RWPE1 (cell line): Measurements from ENCODE around the gene CASZ1.

Experiments
- CTCF ChIA-PET: fragments of 350-600 bp; sonication (Branson Sonifier 250); formaldehyde crosslinking; extraction: SDS; loops from one replicate; lab custom pipeline; 2021; lab: Yijun Ruan, JAX
- POLR2A ChIA-PET: fragments of 400-600 bp; formaldehyde crosslinking; extraction: SDS; loops from one replicate; lab custom pipeline; 2020; ENCODE audit warnings: antibody characterized with exemption; ENCODE audit not compliant: low non-redundant PET; lab: Yijun Ruan, JAX
- DNase-seq: peaks from one replicate; pipeline ENCODE4 v3.0.0; 2012; ENCODE audit warnings: low spot score
- H3K27ac ChIP-seq: fragments of 450-650 bp; 2 replicates; pipeline ENCODE4 v1.5.1; 2017
- TF ChIP-seq, protein P1 (sequence below): fragments of 450-650 bp; conservative IDR thresholded peaks from 2 replicates; pipeline ENCODE4 v1.5.1; 2017; ENCODE audit warnings: low read depth, mild to moderate bottlenecking

CASZ1 gene

DNA sequence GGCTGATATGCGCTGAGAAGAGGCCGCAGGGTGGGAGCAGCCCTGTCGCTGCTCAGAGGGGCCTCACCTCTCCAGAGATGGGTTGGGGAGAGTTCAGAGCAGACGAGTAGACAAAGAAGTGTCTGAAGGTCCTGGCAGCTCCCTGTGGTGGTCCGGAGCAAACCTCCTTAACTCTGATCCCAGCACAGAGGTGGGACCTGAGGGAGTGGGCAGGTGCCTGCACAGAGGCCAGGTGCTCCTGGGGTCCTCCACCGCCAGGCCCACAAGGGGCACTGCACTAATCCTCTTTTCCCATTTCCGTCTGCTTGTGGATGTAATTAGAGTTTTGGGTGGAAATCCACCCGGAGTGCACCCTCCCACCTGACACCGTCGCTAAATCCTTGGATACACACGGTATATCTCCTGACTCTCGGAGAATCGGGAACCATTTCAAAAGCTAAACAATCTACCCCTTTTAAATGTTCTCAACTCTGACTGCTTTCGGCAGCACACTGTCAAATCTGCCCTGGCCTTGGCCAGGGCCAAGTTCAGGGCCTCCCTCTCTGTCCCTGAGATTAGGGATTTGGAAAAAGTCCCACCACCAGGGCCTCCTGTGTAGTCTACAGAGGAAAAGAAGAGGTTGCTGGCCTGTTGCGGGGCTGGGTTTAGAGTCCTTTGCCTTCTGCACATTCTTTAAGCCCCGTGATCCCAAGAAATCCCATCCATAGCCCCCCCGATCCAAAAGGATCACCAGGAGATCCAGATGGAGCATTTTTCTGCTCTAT, 22.4 kb downstream of the CASZ1 start:
- POLR2A ChIA-PET: no interaction called here
- TF ChIP-seq, protein P1, sequence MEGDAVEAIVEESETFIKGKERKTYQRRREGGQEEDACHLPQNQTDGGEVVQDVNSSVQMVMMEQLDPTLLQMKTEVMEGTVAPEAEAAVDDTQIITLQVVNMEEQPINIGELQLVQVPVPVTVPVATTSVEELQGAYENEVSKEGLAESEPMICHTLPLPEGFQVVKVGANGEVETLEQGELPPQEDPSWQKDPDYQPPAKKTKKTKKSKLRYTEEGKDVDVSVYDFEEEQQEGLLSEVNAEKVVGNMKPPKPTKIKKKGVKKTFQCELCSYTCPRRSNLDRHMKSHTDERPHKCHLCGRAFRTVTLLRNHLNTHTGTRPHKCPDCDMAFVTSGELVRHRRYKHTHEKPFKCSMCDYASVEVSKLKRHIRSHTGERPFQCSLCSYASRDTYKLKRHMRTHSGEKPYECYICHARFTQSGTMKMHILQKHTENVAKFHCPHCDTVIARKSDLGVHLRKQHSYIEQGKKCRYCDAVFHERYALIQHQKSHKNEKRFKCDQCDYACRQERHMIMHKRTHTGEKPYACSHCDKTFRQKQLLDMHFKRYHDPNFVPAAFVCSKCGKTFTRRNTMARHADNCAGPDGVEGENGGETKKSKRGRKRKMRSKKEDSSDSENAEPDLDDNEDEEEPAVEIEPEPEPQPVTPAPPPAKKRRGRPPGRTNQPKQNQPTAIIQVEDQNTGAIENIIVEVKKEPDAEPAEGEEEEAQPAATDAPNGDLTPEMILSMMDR: no peak
- no peak for DNase-seq
- CTCF ChIA-PET: no interaction called here
- H3K27ac ChIP-seq: no peak overlapping the region

DNA sequence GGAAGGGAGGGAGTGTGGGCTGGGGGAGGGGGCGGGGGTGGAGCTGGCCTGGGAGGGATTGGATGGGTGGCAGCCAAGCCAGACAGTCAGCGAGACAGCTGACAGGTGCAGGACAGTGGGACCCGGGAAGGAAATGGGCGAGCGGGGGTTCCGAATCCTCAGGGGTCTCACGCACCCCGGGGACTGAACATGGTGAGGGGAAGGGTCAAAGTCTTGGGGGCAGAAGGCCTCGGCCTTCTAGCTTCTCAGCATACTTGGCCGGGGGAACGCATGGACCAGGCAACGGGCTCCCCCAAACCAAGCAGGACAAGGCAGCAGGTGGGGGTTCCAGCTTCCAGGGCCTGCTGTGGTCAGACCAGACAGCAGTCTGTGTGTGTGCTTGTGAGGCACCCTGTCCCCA, 23.1 kb downstream of the CASZ1 start:
- POLR2A ChIA-PET: interaction anchor here (0.5 kb wide), 1 partner anchor 14 kb away, joined by 4 read pairs; no protein-coding TSS in a partner anchor
- DNase-seq: no peak
- CTCF ChIA-PET: no interaction called here
- no peak overlapping the region for H3K27ac ChIP-seq
- TF ChIP-seq, protein P1: no peak

DNA sequence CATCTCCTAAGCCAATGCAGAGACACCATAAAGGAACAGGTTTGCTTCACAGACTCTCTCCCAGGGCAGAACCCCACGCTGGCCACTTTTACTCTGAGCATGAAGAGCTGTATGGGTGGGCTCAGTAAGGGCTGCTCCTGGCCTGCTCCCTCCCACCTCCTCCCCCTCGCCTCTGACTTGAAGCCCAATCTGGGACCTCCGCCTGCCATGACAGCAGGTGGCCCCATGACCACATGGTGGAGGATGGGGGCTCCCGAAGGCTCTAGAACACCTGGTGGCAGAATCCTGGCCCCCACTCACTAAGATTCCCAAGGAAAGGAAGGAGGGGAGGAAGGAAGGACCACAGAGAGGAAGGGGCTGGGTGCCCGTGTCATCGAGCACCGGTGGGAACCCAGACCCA, 23.7 kb downstream of the CASZ1 start:
- H3K27ac ChIP-seq: no peak overlapping the region
- no peak for DNase-seq
- ChIA-PET POLR2A (no interaction called here), CTCF (no interaction called here)
- TF ChIP-seq, protein P1: no peak

DNA sequence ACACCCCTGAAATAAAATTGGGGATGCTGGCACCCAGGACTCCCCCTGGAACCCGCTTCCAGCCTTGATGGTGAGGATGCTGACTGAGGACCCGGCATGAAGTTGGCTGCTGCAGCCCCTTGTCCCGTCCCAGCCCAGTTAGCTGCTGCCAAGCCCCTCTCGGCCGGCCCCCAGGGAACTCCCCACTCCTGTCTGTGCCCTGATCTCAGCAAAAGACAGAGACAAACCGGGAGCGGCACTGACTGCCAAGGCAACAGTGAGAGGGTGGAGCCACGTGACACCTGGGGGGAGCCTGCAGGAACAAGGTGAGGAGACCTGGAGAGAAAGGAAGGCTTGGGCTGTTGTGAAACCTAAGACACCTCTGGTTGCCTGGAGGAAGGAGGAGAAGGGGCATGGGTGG, 24.7 kb downstream of the CASZ1 start:
- ChIA-PET POLR2A (no interaction called here), CTCF (interaction anchor here (0.8 kb wide), 1 partner anchor 40 kb away, joined by 3 read pairs; no protein-coding TSS in a partner anchor)
- no peak overlapping the region for H3K27ac ChIP-seq
- TF ChIP-seq, protein P1: no peak
- no peak for DNase-seq

DNA sequence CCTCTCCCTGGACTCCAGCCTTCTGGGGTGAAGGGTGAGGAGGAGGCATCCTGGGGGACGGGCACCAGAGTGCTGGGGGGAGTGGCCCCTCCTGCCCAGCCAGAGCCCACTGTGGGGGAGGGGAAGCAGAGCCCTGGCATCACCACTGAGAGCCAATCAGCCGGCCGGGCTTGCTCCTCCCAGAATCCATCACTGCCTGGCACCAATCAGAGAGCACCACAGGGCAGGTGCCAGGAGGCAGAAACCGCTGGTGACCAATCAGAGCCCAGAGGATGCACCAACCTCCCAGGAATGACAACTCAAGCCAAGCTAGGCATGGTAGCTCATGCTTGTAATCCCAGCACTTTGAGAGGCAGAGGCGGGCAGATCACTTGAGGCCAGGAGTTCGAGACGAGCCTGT, 27.9 kb downstream of the CASZ1 start:
- DNase-seq: no peak
- TF ChIP-seq, protein P1: no peak
- ChIA-PET POLR2A (no interaction called here), CTCF (no interaction called here)
- H3K27ac ChIP-seq: no peak overlapping the region

DNA sequence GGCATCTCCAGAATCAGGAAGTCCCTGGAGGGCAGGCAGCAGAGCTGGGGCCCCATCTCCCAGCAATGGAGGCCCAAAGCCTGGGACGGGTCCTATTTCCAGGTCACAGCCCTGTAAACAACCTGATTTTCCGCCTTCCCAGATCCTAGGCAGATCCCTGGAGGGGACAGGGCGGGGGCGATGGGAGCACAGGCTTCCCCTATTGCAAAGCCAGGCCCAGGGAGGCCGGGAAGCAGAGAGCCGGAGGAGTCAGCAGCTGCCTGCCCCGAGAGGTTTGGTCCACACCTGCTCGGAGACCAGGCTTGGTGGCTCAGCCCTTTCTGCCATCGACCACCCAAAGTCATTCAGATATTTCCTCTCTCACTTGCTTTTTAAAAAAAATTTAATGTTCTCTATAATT, 29.2 kb downstream of the CASZ1 start:
- TF ChIP-seq, protein P1: no peak
- no peak for DNase-seq
- CTCF ChIA-PET: interaction anchor here (0.7 kb wide), 1 partner anchor 20 kb away, joined by 4 read pairs; no protein-coding TSS in a partner anchor
- POLR2A ChIA-PET: no interaction called here
- H3K27ac ChIP-seq: peak overlapping the region; percentile 10; the same call in 1 of the 2 replicates
